MM.1S (cell line): ENCODE results near the gene C11orf87.

Experiments
- DNase-seq: peaks from one replicate; pipeline ENCODE4 v3.0.0-alpha.2; 2015
- H2AFZ ChIP-seq: fragments of 300-600 bp; sonication (generic); 2 replicates; pipeline ENCODE4 v1.6.0; 2016; ENCODE audit warnings: antibody characterized with exemption, low read length
- H3F3A ChIP-seq: fragments of 300-600 bp; sonication (generic); 2 replicates; pipeline ENCODE4 v1.6.1; 2016; ENCODE audit warnings: mild to moderate bottlenecking, antibody characterized with exemption, low read length, moderate library complexity, mixed read lengths; ENCODE audit not compliant: insufficient read depth
- H3K27ac ChIP-seq: fragments of 300-600 bp; sonication (generic); 2 replicates; pipeline ENCODE4 v1.5.1; 2016; ENCODE audit warnings: mild to moderate bottlenecking, low read length
- H3K27me3 ChIP-seq: fragments of 300-600 bp; sonication (generic); replicated peaks from 2 replicates; pipeline ENCODE4 v1.6.0; 2016; ENCODE audit warnings: low read length; ENCODE audit not compliant: insufficient read depth
- H3K36me3 ChIP-seq: fragments of 300-600 bp; sonication (generic); replicated peaks from 2 replicates; pipeline ENCODE4 v1.6.1; 2016; ENCODE audit warnings: mild to moderate bottlenecking, low read length, mixed read lengths; ENCODE audit not compliant: insufficient read depth
- H3K4me1 ChIP-seq: fragments of 300-600 bp; sonication (generic); 2 replicates; pipeline ENCODE4 v1.6.1; 2016; ENCODE audit warnings: low read length, mixed read lengths
- H3K4me2 ChIP-seq: fragments of 300-600 bp; sonication (generic); 2 replicates; pipeline ENCODE4 v1.6.0; 2016; ENCODE audit warnings: low read depth, low read length
- H3K4me3 ChIP-seq: fragments of 300-600 bp; sonication (generic); 2 replicates; pipeline ENCODE4 v1.5.1; 2016; ENCODE audit warnings: low read length, mixed read lengths
- H3K79me2 ChIP-seq: fragments of 300-600 bp; sonication (generic); 2 replicates; pipeline ENCODE4 v1.6.1; 2016; ENCODE audit warnings: mixed run types, low read length, mixed read lengths
- H3K9ac ChIP-seq: fragments of 300-600 bp; sonication (generic); 2 replicates; pipeline ENCODE4 v1.6.1; 2016; ENCODE audit warnings: low read length, mixed read lengths
- H3K9me2 ChIP-seq: fragments of 300-600 bp; sonication (generic); replicated peaks from 2 replicates; pipeline ENCODE4 v1.6.1; 2016; ENCODE audit warnings: mild to moderate bottlenecking, low read length, mixed read lengths; ENCODE audit not compliant: insufficient read depth
- H3K9me3 ChIP-seq: fragments of 300-600 bp; sonication (generic); replicated peaks from 2 replicates; pipeline ENCODE4 v1.6.1; 2016; ENCODE audit warnings: mild to moderate bottlenecking, low read length, mixed read lengths; ENCODE audit not compliant: insufficient read depth
- H4K20me1 ChIP-seq: fragments of 300-600 bp; sonication (generic); 2 replicates; pipeline ENCODE4 v1.6.1; 2016; ENCODE audit warnings: mild to moderate bottlenecking, low read length, moderate library complexity, mixed read lengths; ENCODE audit not compliant: insufficient read depth
- EZH2 ChIP-seq: fragments of 300-600 bp; sonication (generic); optimal IDR thresholded peaks from 2 replicates; pipeline ENCODE3; 2017; ENCODE audit warnings: low read depth, mild to moderate bottlenecking, antibody characterized with exemption, low read length, mixed read lengths
- EZH2phosphoT487 ChIP-seq: fragments of 300-600 bp; sonication (generic); IDR thresholded peaks from 2 replicates; pipeline ENCODE4 v1.6.1; 2018; ENCODE audit warnings: antibody characterized with exemption, low read length
- TF ChIP-seq, protein P1 (sequence below): fragments of 300-600 bp; sonication (generic); IDR thresholded peaks from 2 replicates; pipeline ENCODE4 v1.5.1; 2016; ENCODE audit warnings: antibody characterized with exemption, low read length, mixed read lengths

Gene C11orf87

DNA sequence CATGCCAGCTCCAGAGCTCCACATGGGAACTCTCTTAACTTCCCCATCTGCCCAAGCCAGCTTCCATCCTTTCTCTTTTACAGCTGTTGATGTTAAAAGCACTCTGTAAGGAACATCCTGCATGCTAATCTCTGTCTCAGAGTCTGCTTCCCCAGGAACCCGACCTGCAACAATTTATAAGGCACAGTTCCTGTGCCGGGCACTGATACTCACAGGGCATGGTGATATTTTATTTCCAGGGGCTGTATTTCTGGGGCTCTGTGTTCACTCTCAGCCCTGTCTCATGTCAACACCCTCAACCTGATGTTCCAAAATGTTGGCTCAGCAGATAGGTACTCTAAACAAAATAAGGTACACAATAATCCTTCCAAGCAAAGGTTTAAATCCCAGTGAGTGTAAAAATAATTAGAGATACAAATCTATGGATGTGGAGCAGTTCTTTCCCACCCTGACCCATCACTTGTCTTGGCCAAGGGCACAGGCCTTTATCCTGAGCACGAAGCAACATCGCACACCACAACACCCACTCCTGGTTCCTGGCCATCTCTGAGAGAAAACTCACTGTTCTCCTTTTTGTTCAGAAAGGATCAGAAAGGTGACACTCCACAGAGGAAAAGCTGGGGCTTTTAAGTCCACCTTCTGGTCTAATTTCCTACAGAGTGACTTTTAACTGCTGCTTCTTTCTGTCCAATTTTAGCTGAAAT, 44.8 kb upstream of the C11orf87 start:
- Histone ChIP-seq H3K4me1 (no peaks in the 10 kb centered on the region), H2AFZ (no peak overlapping the region), H4K20me1 (no peaks in the 10 kb centered on the region), H3K4me3 (no peak overlapping the region), H3F3A (no peaks in the 10 kb centered on the region), H3K9ac (no peak overlapping the region), H3K79me2 (no peaks in the 10 kb centered on the region), H3K9me3 (no peaks in the 10 kb centered on the region), H3K36me3 (no peaks in the 10 kb centered on the region), H3K9me2 (no peaks in the 10 kb centered on the region; the same call in 1 of the 2 replicates), H3K27me3 (no peaks in the 10 kb centered on the region), H3K4me2 (no peak overlapping the region), H3K27ac (no peak overlapping the region)
- no peak for DNase-seq
- TF ChIP-seq, protein P1, sequence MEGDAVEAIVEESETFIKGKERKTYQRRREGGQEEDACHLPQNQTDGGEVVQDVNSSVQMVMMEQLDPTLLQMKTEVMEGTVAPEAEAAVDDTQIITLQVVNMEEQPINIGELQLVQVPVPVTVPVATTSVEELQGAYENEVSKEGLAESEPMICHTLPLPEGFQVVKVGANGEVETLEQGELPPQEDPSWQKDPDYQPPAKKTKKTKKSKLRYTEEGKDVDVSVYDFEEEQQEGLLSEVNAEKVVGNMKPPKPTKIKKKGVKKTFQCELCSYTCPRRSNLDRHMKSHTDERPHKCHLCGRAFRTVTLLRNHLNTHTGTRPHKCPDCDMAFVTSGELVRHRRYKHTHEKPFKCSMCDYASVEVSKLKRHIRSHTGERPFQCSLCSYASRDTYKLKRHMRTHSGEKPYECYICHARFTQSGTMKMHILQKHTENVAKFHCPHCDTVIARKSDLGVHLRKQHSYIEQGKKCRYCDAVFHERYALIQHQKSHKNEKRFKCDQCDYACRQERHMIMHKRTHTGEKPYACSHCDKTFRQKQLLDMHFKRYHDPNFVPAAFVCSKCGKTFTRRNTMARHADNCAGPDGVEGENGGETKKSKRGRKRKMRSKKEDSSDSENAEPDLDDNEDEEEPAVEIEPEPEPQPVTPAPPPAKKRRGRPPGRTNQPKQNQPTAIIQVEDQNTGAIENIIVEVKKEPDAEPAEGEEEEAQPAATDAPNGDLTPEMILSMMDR, result no peak
- no peak for TF ChIP-seq EZH2phosphoT487

- Histone ChIP-seq H3K79me2 (no peaks in the 10 kb centered on the region), H3K4me3 (no peak overlapping the region), H3K27ac (no peak overlapping the region), H4K20me1 (no peaks in the 10 kb centered on the region), H3K4me1 (no peaks in the 10 kb centered on the region), H2AFZ (no peak overlapping the region), H3K36me3 (no peaks in the 10 kb centered on the region), H3K9me2 (no peaks in the 10 kb centered on the region; the same call in 1 of the 2 replicates), H3K9me3 (no peaks in the 10 kb centered on the region), H3F3A (no peaks in the 10 kb centered on the region), H3K9ac (no peak overlapping the region), H3K27me3 (no peaks in the 10 kb centered on the region), H3K4me2 (no peak overlapping the region)
- DNase-seq, result no peak
- TF ChIP-seq EZH2 (no peak), EZH2phosphoT487 (no peak)
- TF ChIP-seq, protein P1, result no peak
Measured at GRCh38 chr11:109378034-109378433, 44.0 kb upstream of the C11orf87 start.

DNA sequence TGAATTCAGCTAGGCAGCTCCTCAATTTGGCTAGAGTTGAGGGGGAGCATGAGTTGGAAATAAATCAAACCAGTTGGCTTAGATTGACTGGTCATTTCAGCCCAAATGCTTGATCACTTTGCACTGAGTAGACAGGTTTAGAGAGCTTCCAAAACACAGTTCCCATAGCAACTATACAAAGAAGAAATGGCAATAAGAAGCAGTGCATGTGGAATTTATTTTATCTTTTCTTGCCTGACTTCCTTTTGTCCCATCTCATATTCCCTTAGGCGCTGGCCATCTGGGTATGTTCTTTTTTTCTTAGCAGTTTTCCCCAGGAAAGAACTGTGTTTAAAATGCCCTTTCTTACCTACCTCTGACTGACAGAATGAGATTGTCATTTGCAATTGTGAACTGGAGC, 38.7 kb upstream of the C11orf87 start:
- Histone ChIP-seq H3K9ac (no peak overlapping the region), H3F3A (no peaks in the 10 kb centered on the region), H3K27ac (no peak overlapping the region), H3K36me3 (no peaks in the 10 kb centered on the region), H3K27me3 (no peaks in the 10 kb centered on the region), H3K4me3 (no peak overlapping the region), H2AFZ (no peak overlapping the region), H4K20me1 (no peaks in the 10 kb centered on the region), H3K4me1 (no peaks in the 10 kb centered on the region), H3K4me2 (no peak overlapping the region), H3K9me2 (no peaks in the 10 kb centered on the region), H3K79me2 (no peaks in the 10 kb centered on the region), H3K9me3 (no peaks in the 10 kb centered on the region)
- TF ChIP-seq EZH2 (no peak), EZH2phosphoT487 (no peak)
- TF ChIP-seq, protein P1, result no peak
- no peak for DNase-seq
